K562 (cell line): ENCODE measurements around the gene PSMB11. TPM values are rescaled to one million over a fixed set of nuclear protein-coding genes. Genes with fewer than 3 reads are reported as not detected.

ENCODE experiments used
- ATAC-seq: fragments of 200-7000 bp; cut with Tn5 transposase; 3 replicates; pipeline ENCODE4 v1.9.1; 2020; ENCODE audit warnings: moderate library complexity
- BruUV-seq: library from RNA; stranded (reverse); fragments of 400-500 nt; replicated peaks from 2 replicates; lab custom pipeline; 2021; lab: Mats Ljungman, UMichigan
- CTCF ChIA-PET: fragments of 300-600 bp; formaldehyde crosslinking; extraction: SDS; loops from one replicate; lab custom pipeline; 2021; ENCODE audit warnings: low intra/inter-chr PET ratio; lab: Yijun Ruan, JAX
- POLR2A ChIA-PET: fragments of 300-600, 350-650 bp; sonication (Branson Sonifier 250); formaldehyde crosslinking; extraction: SDS; loops from one replicate; lab custom pipeline; 2021; ENCODE audit warnings: antibody characterized with exemption, inconsistent platforms; lab: Yijun Ruan, JAX
- DNase-seq, 4 experiments: peaks; one replicate each; pipeline versions ENCODE4 v3.0.0 to v3.0.0-alpha.2; 2011 to 2018; ENCODE audit warnings: low spot score in 3 of 4, mixed read lengths in 3 of 4; ENCODE audit errors: extremely low read depth in 1 of 4
- FAIRE-seq: peaks from 2 replicates; lab custom pipeline; 2011; peaks lifted over from hg19 to GRCh38; lab: Jason Lieb, UNC
- H2AFZ ChIP-seq: 2 replicates; pipeline ENCODE4 v1.6.0; 2011; ENCODE audit warnings: low read depth, low read length, control low read depth, inconsistent platforms
- H3K27ac ChIP-seq: fragments of 200-600 bp; 3 replicates; pipeline ENCODE4 v1.8.0; 2011; ENCODE audit warnings: low read depth, mild to moderate bottlenecking, control low read depth, inconsistent platforms, low read length, moderate library complexity, mixed read lengths; ENCODE audit errors: extremely low read depth
- H3K27me3 ChIP-seq, 2 experiments: fragments of 300-600 bp in 1 of 2; 2 replicates in 1 of 2; 3 replicates in 1 of 2; pipeline versions ENCODE4 v1.6.0 to v1.8.0; 2011; ENCODE audit warnings: inconsistent platforms in 2 of 2, low read length in 2 of 2, mild to moderate bottlenecking in 1 of 2, mixed read lengths in 1 of 2, moderate library complexity in 1 of 2; ENCODE audit not compliant: control insufficient read depth in 2 of 2, insufficient read depth in 2 of 2
- H3K36me3 ChIP-seq: fragments of 300-600 bp; 3 replicates; pipeline ENCODE4 v1.8.0; 2011; ENCODE audit warnings: mild to moderate bottlenecking, low read length, inconsistent platforms; ENCODE audit not compliant: control insufficient read depth, insufficient read depth
- H3K4me1 ChIP-seq, 2 experiments: fragments of 200-600 bp in 1 of 2; replicated peaks in 1 of 2; 2 replicates in 1 of 2; 3 replicates in 1 of 2; pipeline versions ENCODE4 v1.5.1 to v1.8.0; 2011; ENCODE audit warnings: inconsistent platforms in 2 of 2, low read length in 2 of 2, mild to moderate bottlenecking in 1 of 2, mixed read lengths in 1 of 2, moderate library complexity in 1 of 2; ENCODE audit not compliant: control insufficient read depth in 2 of 2, insufficient read depth in 2 of 2
- H3K4me2 ChIP-seq: 2 replicates; pipeline ENCODE4 v1.6.1; 2011; ENCODE audit warnings: low read length, control low read depth, inconsistent platforms, mixed read lengths; ENCODE audit not compliant: insufficient read depth
- H3K4me3 ChIP-seq: fragments of 200-600 bp; sonication (generic), shearing (Covaris generic); 2 replicates; pipeline ENCODE4 v1.5.1; 2016; ENCODE audit warnings: control low read depth, inconsistent platforms
- H3K79me2 ChIP-seq: fragments of 200-600 bp; 3 replicates; pipeline ENCODE4 v1.8.0; 2011; ENCODE audit warnings: low read length, inconsistent platforms; ENCODE audit not compliant: control insufficient read depth, insufficient read depth
- H3K9ac ChIP-seq, 2 experiments: 2 replicates each; pipeline versions ENCODE4 v1.6.0 to v1.6.1; 2011; ENCODE audit warnings: low read depth in 2 of 2, low read length in 2 of 2, control low read depth in 1 of 2, inconsistent platforms in 1 of 2, mild to moderate bottlenecking in 1 of 2, mixed read lengths in 1 of 2; ENCODE audit not compliant: insufficient read depth in 1 of 2
- H3K9me1 ChIP-seq: one replicate; pipeline ENCODE4 v1.6.0; 2011; ENCODE audit warnings: inconsistent platforms, mild to moderate bottlenecking, low read length, moderate library complexity; ENCODE audit not compliant: control insufficient read depth, insufficient read depth
- H3K9me3 ChIP-seq: replicated peaks from 2 replicates; pipeline ENCODE4 v1.5.1; 2011; ENCODE audit warnings: low read depth, low read length, inconsistent platforms; ENCODE audit not compliant: control insufficient read depth, insufficient read depth
- H4K20me1 ChIP-seq: replicated peaks from 2 replicates; pipeline ENCODE4 v1.6.1; 2011; ENCODE audit warnings: low read length, inconsistent platforms, mixed read lengths; ENCODE audit not compliant: control insufficient read depth, insufficient read depth
- GTF2A2 ChIP-seq: IDR thresholded peaks from 2 replicates; pipeline ENCODE4 v1.6.1; 2016; ENCODE audit warnings: mild to moderate bottlenecking, missing genetic modification characterization, missing compliant biosample characterization
- ILK ChIP-seq: fragments of 450-650 bp; IDR thresholded peaks from 2 replicates; pipeline ENCODE4 v1.6.1; 2016; ENCODE audit warnings: missing genetic modification characterization, low read depth, mild to moderate bottlenecking, missing compliant biosample characterization, moderate library complexity, borderline replicate concordance
- NFIC ChIP-seq: fragments of 450-650 bp; IDR thresholded peaks from 2 replicates; pipeline ENCODE4 v1.6.1; 2017; ENCODE audit warnings: mild to moderate bottlenecking, inconsistent platforms
- POLR2H ChIP-seq: IDR thresholded peaks from 2 replicates; pipeline ENCODE4 v1.6.1; 2016; ENCODE audit warnings: missing genetic modification characterization, low read depth, mild to moderate bottlenecking, control low read depth, missing compliant biosample characterization, moderate library complexity
- PURB ChIP-seq: sonication (generic); formaldehyde crosslinking; IDR thresholded peaks from 2 replicates; pipeline ENCODE4 v1.9.0; 2021; ENCODE audit warnings: low read depth, mild to moderate bottlenecking, missing genetic modification reagents
- RBM22 ChIP-seq: fragments of 200-400 bp; formaldehyde crosslinking; IDR thresholded peaks from 2 replicates; pipeline ENCODE4 v1.6.1; 2018; ENCODE audit warnings: low read length, low read depth; ENCODE audit not compliant: poor library complexity, severe bottlenecking
- YBX1 ChIP-seq: fragments of 450-650 bp; IDR thresholded peaks from 2 replicates; pipeline ENCODE4 v1.7.1; 2016; ENCODE audit warnings: mild to moderate bottlenecking
- ZNF324 ChIP-seq: fragments of 250-450 bp; sonication (Bioruptor Pico); IDR thresholded peaks from 2 replicates; pipeline ENCODE4 v1.4.0; 2020; ENCODE audit warnings: mild to moderate bottlenecking
- WGBS: fragments of 100-300 bp; shearing (Covaris generic); methylation state at CpG from one replicate; pipeline ENCODE4 v1.1.6; 2016; ENCODE audit warnings: low coverage, mixed read lengths; ENCODE audit not compliant: insufficient coverage; ENCODE audit errors: missing lambda C conversion rate; 5-methylcytosine and 5-hydroxymethylcytosine counted together
- in situ Hi-C: fragments of 300-500 bp; cut with MboI; formaldehyde crosslinking; loops from 4 replicates; pipeline ENCODE4 v1.15.0; 2018; ENCODE audit warnings: inconsistent platforms, mixed read lengths
- intact Hi-C: fragments of 100-400 bp; cut with micrococcal nuclease; formaldehyde crosslinking; loops from 2 replicates; pipeline ENCODE4 v1.14.2; 2022
- polyA plus RNA-seq, 8 experiments: library from polyadenylated mRNA; depleted of rRNA in 4 of 8; stranded (reverse) in 5 of 8; unstranded in 3 of 8; fragments of >200 nt; fragmentation: Nextera tagmentation in 2 of 8; fragmentation: Illumina TruSeq in 1 of 8; extraction: Ambion mirVana in 2 of 8; extraction: Trizol in 1 of 8; gene quantifications; 2 replicates each; pipeline versions ENCODE4 v1.2.1 to v1.2.3, GENCODE V29; 2011 to 2014; ENCODE audit warnings: inconsistent platforms in 1 of 8, missing spikeins in 1 of 8
- total RNA-seq, 7 experiments: library from RNA; depleted of rRNA in 6 of 7; stranded (reverse); fragments of >200 nt in 6 of 7; fragmentation: Illumina TruSeq in 2 of 7; extraction: Trizol in 2 of 7; gene quantifications; 2 replicates each; pipeline versions ENCODE4 v1.2.1 to v1.2.3, GENCODE V29; 2011 to 2021; ENCODE audit warnings: low replicate concordance in 1 of 7
- TF ChIP-seq, protein P1 (sequence below): fragments of 250-450 bp; sonication (Bioruptor Pico); IDR thresholded peaks from 2 replicates; pipeline ENCODE4 v1.5.0; 2022; ENCODE audit warnings: mild to moderate bottlenecking
- TF ChIP-seq, protein P2 (sequence below), 2 experiments: fragments of 450-650 bp; formaldehyde crosslinking in 1 of 2; IDR thresholded peaks; 2 replicates each; pipeline versions ENCODE4 v1.4.0 to v1.6.1; 2014 to 2020; ENCODE audit warnings: mild to moderate bottlenecking in 2 of 2, borderline replicate concordance in 1 of 2, low read depth in 1 of 2

Gene PSMB11
- total and polyA plus RNA-seq, 9 of the 15 experiments (the other 6 are each of a cell fraction or from before 2014, with no cell fraction given) = not detected

DNA sequence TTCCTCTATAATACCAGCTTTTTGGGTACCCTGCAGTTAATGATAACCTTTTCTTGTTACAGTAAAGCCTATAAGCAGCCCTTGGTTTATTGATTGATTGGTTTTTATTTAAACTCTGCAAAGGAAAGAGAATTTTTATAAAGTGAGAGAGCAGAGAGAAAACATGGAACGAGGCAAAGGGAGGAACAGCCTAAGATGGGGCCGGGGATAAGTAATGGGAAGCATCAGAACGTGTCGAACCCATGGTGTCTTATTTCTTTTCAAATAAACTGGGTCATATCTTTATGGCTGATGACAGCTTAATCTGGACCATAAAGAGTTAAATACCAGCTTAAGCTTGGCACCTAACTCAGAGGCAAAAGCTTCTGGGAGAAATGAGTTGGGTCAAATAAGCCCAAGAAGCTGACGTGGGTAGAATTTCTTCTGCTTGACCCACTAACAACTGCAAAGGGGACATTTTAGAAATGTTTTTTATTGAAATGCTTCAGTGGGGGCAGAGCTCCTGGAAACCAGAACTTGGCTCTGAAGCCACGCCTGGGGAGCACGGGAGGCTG is 20.0 kb upstream of the PSMB11 start:
- peaks cover 10% of the 10 kb centered on the region; the same call in 1 of the 2 replicates for H4K20me1 ChIP-seq
- DNase-seq = no peak
- in situ Hi-C loops (no loop called here), intact Hi-C loops (no loop called here)
- H3K9me1 ChIP-seq = no peaks in the 10 kb centered on the region
- BruUV-seq = no TSS peak
- no peak overlapping the region for H3K9ac ChIP-seq
- FAIRE-seq = no peak
- WGBS = 43% methylated on average over 7 of the region's 7 CpGs
- H3K36me3 ChIP-seq = peaks cover 23% of the 10 kb centered on the region; the same call in 2 of the 3 replicates
- H3K79me2 ChIP-seq = no peaks in the 10 kb centered on the region; the same call in 2 of the 3 replicates
- H3K9me3 ChIP-seq = no peaks in the 10 kb centered on the region
- no peak for ATAC-seq
- peak overlapping the region; percentile 42 for H2AFZ ChIP-seq
- H3K4me1 ChIP-seq = peaks cover 17 to 41% of the 10 kb centered on the region in 2 experiments; a peak in 4 of 5 replicates
- H3K27ac ChIP-seq = no peak overlapping the region; the same call in 2 of the 3 replicates
- POLR2A ChIA-PET = interaction anchor here (0.6 to 6.6 kb wide), 6 partner anchors 9 to 1111 kb away, joined by 3 to 65 read pairs (median 8); partner anchors contain the start of gene PSMB5
- CTCF ChIA-PET = no interaction called here
- H3K27me3 ChIP-seq = no peaks in the 10 kb centered on the region
- no peak overlapping the region for H3K4me3 ChIP-seq
- no peak overlapping the region for H3K4me2 ChIP-seq
- TF ChIP-seq NFIC (no peak), RBM22 (no peak), GTF2A2 (no peak), YBX1 (no peak), POLR2H (tag) (no peak), ILK (tag) (no peak), PURB (no peak), ZNF324 (CRISPR knock-in tag) (no peak)
- TF ChIP-seq, protein P1, sequence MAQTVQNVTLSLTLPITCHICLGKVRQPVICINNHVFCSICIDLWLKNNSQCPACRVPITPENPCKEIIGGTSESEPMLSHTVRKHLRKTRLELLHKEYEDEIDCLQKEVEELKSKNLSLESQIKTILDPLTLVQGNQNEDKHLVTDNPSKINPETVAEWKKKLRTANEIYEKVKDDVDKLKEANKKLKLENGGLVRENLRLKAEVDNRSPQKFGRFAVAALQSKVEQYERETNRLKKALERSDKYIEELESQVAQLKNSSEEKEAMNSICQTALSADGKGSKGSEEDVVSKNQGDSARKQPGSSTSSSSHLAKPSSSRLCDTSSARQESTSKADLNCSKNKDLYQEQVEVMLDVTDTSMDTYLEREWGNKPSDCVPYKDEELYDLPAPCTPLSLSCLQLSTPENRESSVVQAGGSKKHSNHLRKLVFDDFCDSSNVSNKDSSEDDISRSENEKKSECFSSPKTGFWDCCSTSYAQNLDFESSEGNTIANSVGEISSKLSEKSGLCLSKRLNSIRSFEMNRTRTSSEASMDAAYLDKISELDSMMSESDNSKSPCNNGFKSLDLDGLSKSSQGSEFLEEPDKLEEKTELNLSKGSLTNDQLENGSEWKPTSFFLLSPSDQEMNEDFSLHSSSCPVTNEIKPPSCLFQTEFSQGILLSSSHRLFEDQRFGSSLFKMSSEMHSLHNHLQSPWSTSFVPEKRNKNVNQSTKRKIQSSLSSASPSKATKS (CRISPR knock-in tag) = no peak
- TF ChIP-seq, protein P2, sequence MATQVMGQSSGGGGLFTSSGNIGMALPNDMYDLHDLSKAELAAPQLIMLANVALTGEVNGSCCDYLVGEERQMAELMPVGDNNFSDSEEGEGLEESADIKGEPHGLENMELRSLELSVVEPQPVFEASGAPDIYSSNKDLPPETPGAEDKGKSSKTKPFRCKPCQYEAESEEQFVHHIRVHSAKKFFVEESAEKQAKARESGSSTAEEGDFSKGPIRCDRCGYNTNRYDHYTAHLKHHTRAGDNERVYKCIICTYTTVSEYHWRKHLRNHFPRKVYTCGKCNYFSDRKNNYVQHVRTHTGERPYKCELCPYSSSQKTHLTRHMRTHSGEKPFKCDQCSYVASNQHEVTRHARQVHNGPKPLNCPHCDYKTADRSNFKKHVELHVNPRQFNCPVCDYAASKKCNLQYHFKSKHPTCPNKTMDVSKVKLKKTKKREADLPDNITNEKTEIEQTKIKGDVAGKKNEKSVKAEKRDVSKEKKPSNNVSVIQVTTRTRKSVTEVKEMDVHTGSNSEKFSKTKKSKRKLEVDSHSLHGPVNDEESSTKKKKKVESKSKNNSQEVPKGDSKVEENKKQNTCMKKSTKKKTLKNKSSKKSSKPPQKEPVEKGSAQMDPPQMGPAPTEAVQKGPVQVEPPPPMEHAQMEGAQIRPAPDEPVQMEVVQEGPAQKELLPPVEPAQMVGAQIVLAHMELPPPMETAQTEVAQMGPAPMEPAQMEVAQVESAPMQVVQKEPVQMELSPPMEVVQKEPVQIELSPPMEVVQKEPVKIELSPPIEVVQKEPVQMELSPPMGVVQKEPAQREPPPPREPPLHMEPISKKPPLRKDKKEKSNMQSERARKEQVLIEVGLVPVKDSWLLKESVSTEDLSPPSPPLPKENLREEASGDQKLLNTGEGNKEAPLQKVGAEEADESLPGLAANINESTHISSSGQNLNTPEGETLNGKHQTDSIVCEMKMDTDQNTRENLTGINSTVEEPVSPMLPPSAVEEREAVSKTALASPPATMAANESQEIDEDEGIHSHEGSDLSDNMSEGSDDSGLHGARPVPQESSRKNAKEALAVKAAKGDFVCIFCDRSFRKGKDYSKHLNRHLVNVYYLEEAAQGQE (IDR thresholded peaks at IDR 0.05; ENCODE audit: borderline replicate concordance) = no peak
- TF ChIP-seq, protein P2 (CRISPR knock-in tag; IDR thresholded peaks at IDR 0.05; ENCODE audit: low read depth) = no peak
